Suprapubic skin (tissue), 4 donors: Measurements from ENCODE around the gene CD96. TPM values are rescaled to one million over a fixed set of nuclear protein-coding genes. Genes with fewer than 3 reads are reported as not detected.

Experiments
- DNase-seq, 2 donors: peaks; one replicate each; pipeline ENCODE4 v3.0.0-alpha.2; 2019; ENCODE audit warnings: low spot score in 2 of 2
- H3K27ac ChIP-seq: fragments of 200-600 bp; sonication (generic); one replicate; pipeline ENCODE4 v1.5.1; 2019
- H3K27me3 ChIP-seq: fragments of 200-600 bp; sonication (generic); one replicate; pipeline ENCODE4 v1.5.1; 2019
- H3K36me3 ChIP-seq: fragments of 200-600 bp; sonication (generic); one replicate; pipeline ENCODE4 v1.5.1; 2019
- H3K4me1 ChIP-seq: fragments of 200-600 bp; sonication (generic); one replicate; pipeline ENCODE4 v1.5.1; 2019
- H3K4me3 ChIP-seq: fragments of 200-600 bp; sonication (generic); one replicate; pipeline ENCODE4 v1.5.1; 2019; ENCODE audit warnings: mild to moderate bottlenecking
- H3K9me3 ChIP-seq: fragments of 200-600 bp; sonication (generic); one replicate; pipeline ENCODE4 v1.5.1; 2019
- POLR2A ChIP-seq, 2 donors: fragments of 450-650 bp; IDR thresholded peaks; one replicate each; pipeline ENCODE4 v1.6.1; 2017; ENCODE audit warnings: antibody characterized with exemption in 2 of 2, mild to moderate bottlenecking in 2 of 2, moderate library complexity in 2 of 2
- WGBS: methylation state at CpG from one replicate; pipeline ENCODE4 v1.1.5; 2018; 5-methylcytosine and 5-hydroxymethylcytosine counted together
- total RNA-seq, 4 donors: library from RNA; depleted of rRNA; stranded (reverse); fragments of >200 nt; gene quantifications; one replicate each; pipeline ENCODE4 v1.1.0, GENCODE V29; 2016
- TF ChIP-seq, protein P1 (sequence below), 2 donors: fragments of 200-600 bp in 1 of 2; fragments of 450-650 bp in 1 of 2; sonication (generic) in 1 of 2; IDR thresholded peaks; one replicate each; pipeline ENCODE4 v1.5.1; 2016 to 2019; ENCODE audit warnings: antibody characterized with exemption in 2 of 2, mild to moderate bottlenecking in 1 of 2, moderate library complexity in 1 of 2

Gene CD96
- total RNA-seq, 4 donors from 2014 or later = 0.49 to 0.56 (median 0.55) TPM; not detected in 1

- Histone ChIP-seq H3K27ac (no peak overlapping the region), H3K27me3 (no peaks in the 10 kb centered on the region), H3K9me3 (no peaks in the 10 kb centered on the region), H3K4me1 (no peaks in the 10 kb centered on the region), H3K4me3 (no peak overlapping the region), H3K36me3 (no peaks in the 10 kb centered on the region)
- DNase-seq = no peak
- 94% methylated on average over 2 of the region's 2 CpGs for WGBS
- TF ChIP-seq POLR2A (IDR thresholded peaks at IDR 0.05) = no peak
- TF ChIP-seq, protein P1, sequence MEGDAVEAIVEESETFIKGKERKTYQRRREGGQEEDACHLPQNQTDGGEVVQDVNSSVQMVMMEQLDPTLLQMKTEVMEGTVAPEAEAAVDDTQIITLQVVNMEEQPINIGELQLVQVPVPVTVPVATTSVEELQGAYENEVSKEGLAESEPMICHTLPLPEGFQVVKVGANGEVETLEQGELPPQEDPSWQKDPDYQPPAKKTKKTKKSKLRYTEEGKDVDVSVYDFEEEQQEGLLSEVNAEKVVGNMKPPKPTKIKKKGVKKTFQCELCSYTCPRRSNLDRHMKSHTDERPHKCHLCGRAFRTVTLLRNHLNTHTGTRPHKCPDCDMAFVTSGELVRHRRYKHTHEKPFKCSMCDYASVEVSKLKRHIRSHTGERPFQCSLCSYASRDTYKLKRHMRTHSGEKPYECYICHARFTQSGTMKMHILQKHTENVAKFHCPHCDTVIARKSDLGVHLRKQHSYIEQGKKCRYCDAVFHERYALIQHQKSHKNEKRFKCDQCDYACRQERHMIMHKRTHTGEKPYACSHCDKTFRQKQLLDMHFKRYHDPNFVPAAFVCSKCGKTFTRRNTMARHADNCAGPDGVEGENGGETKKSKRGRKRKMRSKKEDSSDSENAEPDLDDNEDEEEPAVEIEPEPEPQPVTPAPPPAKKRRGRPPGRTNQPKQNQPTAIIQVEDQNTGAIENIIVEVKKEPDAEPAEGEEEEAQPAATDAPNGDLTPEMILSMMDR (IDR thresholded peaks at IDR 0.05) = no peak
Measured at GRCh38 chr3:111701292-111701906, 159.4 kb downstream of the CD96 start.

Other genes starting within 250 kb of the CD96 start
- 1 to 10 TPM in 3 of 4 donors, not detected in 1; 2.3 to 4.5 (median 3.8) TPM for gene ZBED2, start 53.1 kb downstream of the CD96 start, total RNA-seq
- 1 to 10 TPM; 1.0 to 1.5 (median 1.2) TPM for gene PLCXD2, start 132.5 kb downstream of the CD96 start, total RNA-seq